ENCODE measurements around the gene BRD4. TPM values are rescaled to one million over a fixed set of nuclear protein-coding genes. Genes with fewer than 3 reads are reported as not detected.
"Not testable (repeated sequence)": the region's sequence is repeated elsewhere in the genome, so short reads cannot be mapped to it uniquely, and the experiment has no call there.

BRD4 gene
- total RNA-seq, 1 donor from 2014 or later: 152 TPM

DNA sequence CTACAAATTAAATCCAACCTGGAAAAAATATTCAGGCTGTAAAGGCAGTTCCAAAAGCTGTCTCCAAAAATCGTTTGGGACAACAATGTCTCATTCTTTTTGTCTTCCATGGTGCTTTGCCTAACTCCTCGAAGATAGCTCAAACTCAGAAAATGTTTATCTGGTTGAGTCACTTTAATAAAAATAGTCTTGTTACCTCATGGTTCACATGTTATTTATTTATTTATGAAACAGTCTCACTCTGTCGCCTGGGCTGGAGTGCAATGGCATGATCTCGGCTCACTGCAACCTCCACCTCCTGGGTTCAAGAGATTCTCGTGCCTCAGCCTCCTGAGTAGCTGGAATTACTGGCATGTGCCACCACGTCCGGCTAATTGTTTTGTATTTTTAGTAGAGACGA is 4.9 kb upstream of the BRD4 start:
- Mint-ChIP-seq H3K4me3 (no peak overlapping the region), H3K27me3 (ENCODE audit: low read depth) (no peaks in the 10 kb centered on the region), H3K36me3 (ENCODE audit: low read depth) (no peaks in the 10 kb centered on the region), H3K27ac (ENCODE audit: unreplicated experiment) (no peak overlapping the region), H3K4me1 (peaks cover 4% of the 10 kb centered on the region), H3K9me3 (no peaks in the 10 kb centered on the region)
- DNase-seq (ENCODE audit: low read depth, low spot score): no peak
- TF ChIP-seq, protein P1, sequence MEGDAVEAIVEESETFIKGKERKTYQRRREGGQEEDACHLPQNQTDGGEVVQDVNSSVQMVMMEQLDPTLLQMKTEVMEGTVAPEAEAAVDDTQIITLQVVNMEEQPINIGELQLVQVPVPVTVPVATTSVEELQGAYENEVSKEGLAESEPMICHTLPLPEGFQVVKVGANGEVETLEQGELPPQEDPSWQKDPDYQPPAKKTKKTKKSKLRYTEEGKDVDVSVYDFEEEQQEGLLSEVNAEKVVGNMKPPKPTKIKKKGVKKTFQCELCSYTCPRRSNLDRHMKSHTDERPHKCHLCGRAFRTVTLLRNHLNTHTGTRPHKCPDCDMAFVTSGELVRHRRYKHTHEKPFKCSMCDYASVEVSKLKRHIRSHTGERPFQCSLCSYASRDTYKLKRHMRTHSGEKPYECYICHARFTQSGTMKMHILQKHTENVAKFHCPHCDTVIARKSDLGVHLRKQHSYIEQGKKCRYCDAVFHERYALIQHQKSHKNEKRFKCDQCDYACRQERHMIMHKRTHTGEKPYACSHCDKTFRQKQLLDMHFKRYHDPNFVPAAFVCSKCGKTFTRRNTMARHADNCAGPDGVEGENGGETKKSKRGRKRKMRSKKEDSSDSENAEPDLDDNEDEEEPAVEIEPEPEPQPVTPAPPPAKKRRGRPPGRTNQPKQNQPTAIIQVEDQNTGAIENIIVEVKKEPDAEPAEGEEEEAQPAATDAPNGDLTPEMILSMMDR (conservative IDR thresholded peaks at IDR 0.05): no peak

DNA sequence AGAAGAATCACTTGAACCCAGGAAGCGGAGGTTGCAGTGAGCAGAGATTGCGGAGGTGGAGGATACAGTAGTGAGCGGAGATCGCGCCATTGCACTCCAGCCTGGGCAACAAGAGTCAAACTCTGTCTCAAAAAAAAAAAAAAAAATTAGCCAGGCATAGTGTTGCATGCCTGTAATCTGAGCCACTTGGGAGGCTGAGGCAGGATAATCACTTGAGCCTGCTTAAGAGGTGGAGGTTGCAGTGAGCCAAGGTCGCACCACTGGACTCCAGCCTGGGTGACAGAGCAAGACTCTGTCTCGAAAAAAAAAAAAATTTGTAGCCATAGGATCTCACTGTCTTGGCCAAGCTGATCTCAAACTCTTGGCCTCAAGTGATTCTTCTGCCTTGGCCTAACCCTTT is 3.7 kb upstream of the BRD4 start:
- not testable (repeated sequence) for H3K36me3 Mint-ChIP-seq (ENCODE audit: low read depth); DNase-seq (ENCODE audit: low read depth, low spot score); H3K27ac Mint-ChIP-seq (ENCODE audit: unreplicated experiment); H3K4me1 Mint-ChIP-seq; H3K27me3 Mint-ChIP-seq (ENCODE audit: low read depth); H3K9me3 Mint-ChIP-seq
- H3K4me3 Mint-ChIP-seq: peak overlapping the region; percentile 47

DNA sequence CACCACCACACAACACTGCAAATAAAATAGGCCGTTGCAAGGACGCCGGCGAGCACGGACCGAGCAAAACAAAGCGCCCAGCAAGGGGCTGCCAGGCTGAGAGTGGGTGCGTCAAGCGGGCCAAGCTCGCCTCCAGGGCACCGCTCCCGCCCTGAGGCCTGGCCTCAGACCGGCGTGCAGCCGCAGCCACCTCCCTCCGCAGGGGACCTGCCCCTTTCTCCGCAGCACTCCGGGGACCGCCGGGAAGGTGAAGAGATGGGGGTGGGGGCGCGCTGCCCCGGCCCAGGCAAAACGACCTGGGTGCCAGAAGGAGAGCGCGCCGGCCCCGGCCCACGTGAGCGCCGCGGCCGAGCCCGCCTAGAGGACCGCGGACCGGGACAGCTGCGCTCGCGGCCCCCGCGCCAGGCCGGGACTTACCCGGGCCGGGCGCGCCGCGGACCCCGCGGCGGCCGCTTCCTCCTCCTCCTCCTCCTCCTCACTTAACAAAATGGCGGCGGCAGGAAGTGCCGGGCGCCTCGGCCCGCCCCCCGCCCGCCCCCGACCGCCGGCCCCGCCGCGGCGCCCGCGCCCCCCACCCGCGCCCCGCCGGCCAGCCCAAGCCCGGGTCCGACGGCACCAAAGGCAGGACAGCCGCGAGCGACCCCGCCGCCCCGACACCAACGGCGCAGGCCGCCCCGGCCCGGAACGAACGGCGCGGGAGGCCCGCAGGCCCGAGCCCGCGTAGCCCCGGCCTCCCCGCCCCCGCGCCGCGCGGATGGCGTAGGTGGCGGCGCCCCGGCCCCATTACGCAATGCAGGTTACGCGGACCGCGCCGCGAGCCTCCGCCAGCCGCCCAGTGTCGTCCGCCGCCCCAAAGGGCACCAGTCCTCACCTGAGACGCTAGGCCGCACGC is 674 bp downstream of the BRD4 start:
- H3K4me3 Mint-ChIP-seq: peak overlapping the region; percentile 98
- TF ChIP-seq, protein P1 (conservative IDR thresholded peaks at IDR 0.05): no peak
- H3K27ac Mint-ChIP-seq (ENCODE audit: unreplicated experiment): peak overlapping the region; percentile 98

DNA sequence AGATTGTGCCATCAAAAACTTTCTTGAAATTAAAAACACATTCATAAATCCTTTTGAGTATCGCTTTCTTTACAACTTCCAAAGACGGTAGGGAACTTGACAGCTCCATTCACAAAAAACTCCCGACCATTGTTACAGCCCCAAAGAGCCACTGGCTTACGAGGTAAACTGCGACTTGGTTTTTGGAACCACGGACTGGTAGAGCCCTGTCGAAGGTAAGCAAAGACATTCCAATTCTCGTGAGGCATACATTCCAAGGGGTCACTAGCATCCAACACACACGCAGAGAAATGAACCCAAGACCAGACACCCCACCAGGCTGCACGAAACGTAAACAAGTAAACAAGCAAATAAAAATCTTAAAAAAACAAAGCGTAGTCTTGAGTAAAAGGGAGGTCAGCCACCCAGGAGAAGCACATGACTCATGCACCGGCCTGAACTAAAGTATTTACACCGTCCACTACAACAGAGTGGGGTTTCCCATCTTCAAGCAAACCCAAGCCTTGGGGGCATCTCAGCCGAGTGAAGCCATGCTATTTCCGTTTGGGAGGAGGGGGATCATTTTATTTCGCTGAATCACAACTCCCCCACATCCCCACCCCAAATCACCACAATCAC is 1.4 kb downstream of the BRD4 start:
- DNase-seq (ENCODE audit: low read depth, low spot score): no peak
- Mint-ChIP-seq H3K27me3 (ENCODE audit: low read depth) (no peaks in the 10 kb centered on the region), H3K27ac (ENCODE audit: unreplicated experiment) (peak overlapping the region; percentile 98), H3K36me3 (ENCODE audit: low read depth) (peaks cover 4% of the 10 kb centered on the region), H3K4me3 (peak overlapping the region; percentile 98), H3K9me3 (no peaks in the 10 kb centered on the region), H3K4me1 (peaks cover 49% of the 10 kb centered on the region)
- TF ChIP-seq, protein P1 (conservative IDR thresholded peaks at IDR 0.05): no peak

More for the DNA sequence above, 674 bp downstream of the BRD4 start:
- peaks cover 45% of the 10 kb centered on the region for H3K4me1 Mint-ChIP-seq
- no peaks in the 10 kb centered on the region for H3K9me3 Mint-ChIP-seq
- DNase-seq (ENCODE audit: low read depth, low spot score): peak; percentile 10
- H3K27me3 Mint-ChIP-seq (ENCODE audit: low read depth): no peaks in the 10 kb centered on the region
- H3K36me3 Mint-ChIP-seq (ENCODE audit: low read depth): peaks cover 4% of the 10 kb centered on the region

DNA sequence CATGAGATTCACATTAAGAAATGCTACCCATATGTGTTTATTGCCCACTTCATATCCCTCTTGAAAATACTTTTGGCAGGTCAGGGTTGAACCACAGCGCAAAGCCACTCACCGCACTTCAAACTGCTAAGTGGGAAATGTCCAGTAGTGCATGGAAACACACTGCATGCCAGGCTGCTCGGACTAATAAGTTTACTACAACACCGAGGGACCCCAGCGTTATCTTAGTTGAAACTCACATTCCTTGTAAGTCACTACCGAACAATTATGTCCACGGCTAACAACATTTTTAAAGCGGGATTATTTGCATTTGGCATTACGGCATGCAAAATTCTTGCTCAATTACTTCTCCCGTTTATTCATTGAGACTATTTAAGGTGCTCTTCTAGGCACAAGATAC is 4.0 kb downstream of the BRD4 start:
- DNase-seq (ENCODE audit: low read depth, low spot score): no peak
- Mint-ChIP-seq H3K36me3 (ENCODE audit: low read depth) (peaks cover 4% of the 10 kb centered on the region), H3K27me3 (ENCODE audit: low read depth) (no peaks in the 10 kb centered on the region), H3K4me1 (peaks cover 72% of the 10 kb centered on the region), H3K4me3 (peak overlapping the region; percentile 72), H3K27ac (ENCODE audit: unreplicated experiment) (no peak overlapping the region), H3K9me3 (no peaks in the 10 kb centered on the region)
- TF ChIP-seq, protein P1 (conservative IDR thresholded peaks at IDR 0.05): no peak
